Measurements from ENCODE around the gene OVCA2.

OVCA2 gene

DNA sequence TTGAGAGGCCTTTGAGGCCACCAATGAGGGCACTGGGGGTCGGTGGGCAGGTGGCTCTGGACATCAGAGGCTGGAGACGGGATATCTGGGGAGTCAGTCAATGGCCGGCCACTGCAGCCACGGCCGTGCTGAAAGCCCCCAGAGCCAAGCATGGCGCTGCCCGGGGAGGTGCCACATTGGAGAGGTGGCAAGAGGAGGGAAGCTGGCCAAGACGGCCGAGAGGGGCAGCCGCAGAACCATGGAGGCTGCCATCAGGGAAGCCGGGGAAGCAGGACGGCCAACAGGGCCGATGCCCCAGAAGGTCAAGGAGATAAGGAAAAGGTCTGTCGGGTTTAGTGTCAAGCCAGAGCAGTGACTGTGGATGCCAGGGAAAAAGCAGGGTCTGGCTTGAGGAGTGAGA is 26.5 kb upstream of the OVCA2 start:
- TF ChIP-seq, protein P1, sequence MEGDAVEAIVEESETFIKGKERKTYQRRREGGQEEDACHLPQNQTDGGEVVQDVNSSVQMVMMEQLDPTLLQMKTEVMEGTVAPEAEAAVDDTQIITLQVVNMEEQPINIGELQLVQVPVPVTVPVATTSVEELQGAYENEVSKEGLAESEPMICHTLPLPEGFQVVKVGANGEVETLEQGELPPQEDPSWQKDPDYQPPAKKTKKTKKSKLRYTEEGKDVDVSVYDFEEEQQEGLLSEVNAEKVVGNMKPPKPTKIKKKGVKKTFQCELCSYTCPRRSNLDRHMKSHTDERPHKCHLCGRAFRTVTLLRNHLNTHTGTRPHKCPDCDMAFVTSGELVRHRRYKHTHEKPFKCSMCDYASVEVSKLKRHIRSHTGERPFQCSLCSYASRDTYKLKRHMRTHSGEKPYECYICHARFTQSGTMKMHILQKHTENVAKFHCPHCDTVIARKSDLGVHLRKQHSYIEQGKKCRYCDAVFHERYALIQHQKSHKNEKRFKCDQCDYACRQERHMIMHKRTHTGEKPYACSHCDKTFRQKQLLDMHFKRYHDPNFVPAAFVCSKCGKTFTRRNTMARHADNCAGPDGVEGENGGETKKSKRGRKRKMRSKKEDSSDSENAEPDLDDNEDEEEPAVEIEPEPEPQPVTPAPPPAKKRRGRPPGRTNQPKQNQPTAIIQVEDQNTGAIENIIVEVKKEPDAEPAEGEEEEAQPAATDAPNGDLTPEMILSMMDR (IDR thresholded peaks at IDR 0.05; ENCODE audit: low read depth, low read length, missing control alignments), result no peak
- H3K4me3 ChIP-seq (replicated peaks; ENCODE audit: low read depth, low read length), result no peak overlapping the region
- DNase-seq (ENCODE audit: extremely low read depth, low read depth), result no peak

DNA sequence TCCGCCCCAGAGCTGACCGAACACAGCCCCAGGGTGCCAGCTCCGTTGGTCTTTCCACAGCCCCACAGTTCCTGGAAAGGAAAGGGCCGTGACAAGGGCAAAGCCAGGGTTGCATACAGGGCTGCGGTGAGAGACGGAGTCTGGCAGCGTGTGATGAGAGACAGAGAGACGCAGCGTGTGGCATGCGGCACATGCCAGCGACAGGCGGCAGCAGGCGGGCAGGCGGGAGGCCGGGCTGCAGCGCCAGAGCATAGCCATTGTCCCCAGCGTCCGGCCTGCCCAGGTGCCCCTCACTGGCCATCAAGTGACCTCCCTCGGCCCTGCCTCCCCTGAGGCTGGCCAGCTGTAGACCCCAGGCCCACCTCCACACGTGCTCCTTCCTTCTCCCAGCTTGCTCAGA is 25.3 kb upstream of the OVCA2 start:
- H3K4me3 ChIP-seq (replicated peaks; ENCODE audit: low read depth, low read length), result no peak overlapping the region
- DNase-seq (ENCODE audit: extremely low read depth, low read depth), result no peak
- TF ChIP-seq, protein P1 (IDR thresholded peaks at IDR 0.05; ENCODE audit: low read depth, low read length, missing control alignments), result no peak

- DNase-seq (ENCODE audit: extremely low read depth, low read depth), result no peak
- no peak overlapping the region for H3K4me3 ChIP-seq (replicated peaks; ENCODE audit: low read depth, low read length)
- TF ChIP-seq, protein P1 (IDR thresholded peaks at IDR 0.05; ENCODE audit: low read depth, low read length, missing control alignments), result no peak
These were observed 24.4 kb upstream of the OVCA2 start for GRCh38 chr17:2017274-2017941.

DNA sequence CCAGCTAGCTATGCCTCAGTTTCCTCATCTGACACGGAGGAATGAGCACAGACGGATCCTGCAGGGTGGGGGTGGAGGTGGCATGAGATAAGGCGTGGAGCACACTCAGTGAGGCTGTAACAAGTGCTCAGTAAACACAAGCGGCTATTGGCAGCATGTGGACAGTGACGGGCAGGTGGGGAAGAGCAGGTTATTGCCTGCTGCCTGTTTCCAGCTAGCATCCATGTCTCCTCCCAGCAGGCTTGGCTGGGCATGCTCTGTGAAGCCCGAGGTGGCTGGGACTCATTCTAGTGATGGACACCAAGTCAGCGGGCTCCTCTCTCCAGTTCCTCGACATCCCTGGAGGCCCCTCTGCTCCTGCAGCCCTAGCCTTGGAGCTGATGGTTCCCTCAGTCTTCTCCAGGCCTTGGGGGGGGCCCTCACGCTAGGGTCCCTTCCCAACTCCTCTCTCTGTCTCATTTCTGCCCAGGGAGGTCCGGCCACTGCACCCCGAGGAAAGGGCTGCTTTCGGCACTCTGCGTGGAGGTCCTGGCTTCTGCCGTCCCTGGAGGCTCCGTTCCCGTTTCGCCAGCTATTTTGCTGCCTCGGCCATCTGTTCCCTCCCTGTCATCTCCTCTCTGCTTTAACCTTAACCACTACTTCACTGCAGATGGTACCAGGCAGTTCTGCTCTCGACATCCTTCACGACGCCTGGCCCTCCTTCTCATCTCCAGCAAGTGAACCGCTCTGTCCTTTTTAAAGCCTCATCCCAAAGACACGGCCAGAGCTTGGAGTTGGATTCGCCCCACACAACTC is 22.9 kb upstream of the OVCA2 start:
- no peak for DNase-seq (ENCODE audit: extremely low read depth, low read depth)
- H3K4me3 ChIP-seq (replicated peaks; ENCODE audit: low read depth, low read length), result no peak overlapping the region
- TF ChIP-seq, protein P1 (IDR thresholded peaks at IDR 0.05; ENCODE audit: low read depth, low read length, missing control alignments), result no peak

GRCh38 chr17:2019723-2020122 is 22.1 kb upstream of the OVCA2 start:
- H3K4me3 ChIP-seq (replicated peaks; ENCODE audit: low read depth, low read length), result no peak overlapping the region
- no peak for DNase-seq (ENCODE audit: extremely low read depth, low read depth)
- TF ChIP-seq, protein P1 (IDR thresholded peaks at IDR 0.05; ENCODE audit: low read depth, low read length, missing control alignments), result no peak

- no peak overlapping the region for H3K4me3 ChIP-seq (replicated peaks; ENCODE audit: low read depth, low read length)
- DNase-seq (ENCODE audit: extremely low read depth, low read depth), result no peak
These were observed 21.1 kb upstream of the OVCA2 start for GRCh38 chr17:2020721-2021120.

More at GRCh38 chr17:2020721-2021120, 21.1 kb upstream of the OVCA2 start:
- TF ChIP-seq, protein P1 (IDR thresholded peaks at IDR 0.05; ENCODE audit: low read depth, low read length, missing control alignments), result no peak
